NCI-H1105 treated with DMSO at 0.1 percent for 48 hours (cell line): ENCODE measurements around the gene ELP4.
"Not testable (repeated sequence)": the region's sequence is repeated elsewhere in the genome, so short reads cannot be mapped to it uniquely, and the experiment has no call there.

Experiments used
- DNase-seq: peaks from one replicate; lab custom pipeline; 2025; lab: John Stamatoyannopoulos, UW

The ELP4 gene

GRCh38 chr11:31542862-31543261 lies 33.3 kb downstream of the ELP4 start:
- DNase-seq = no peak

- DNase-seq = no peak
These were observed 46.4 kb downstream of the ELP4 start for GRCh38 chr11:31555938-31556337.

GRCh38 chr11:31558001-31558400 lies 48.4 kb downstream of the ELP4 start:
- no peak for DNase-seq

- no peak for DNase-seq
These were observed 51.4 kb downstream of the ELP4 start for GRCh38 chr11:31560842-31561476.

GRCh38 chr11:31564517-31564916 lies 55.0 kb downstream of the ELP4 start:
- not testable (repeated sequence) for DNase-seq

GRCh38 chr11:31574133-31574532 lies 64.6 kb downstream of the ELP4 start:
- not testable (repeated sequence) for DNase-seq

GRCh38 chr11:31575764-31576163 lies 66.2 kb downstream of the ELP4 start:
- DNase-seq = not testable (repeated sequence)

GRCh38 chr11:31579412-31579811 lies 69.8 kb downstream of the ELP4 start:
- DNase-seq = not testable (repeated sequence)

GRCh38 chr11:31582697-31583096 lies 73.1 kb downstream of the ELP4 start:
- DNase-seq = no peak

GRCh38 chr11:31598454-31598853 lies 88.9 kb downstream of the ELP4 start:
- no peak for DNase-seq

GRCh38 chr11:31601635-31602282 lies 92.2 kb downstream of the ELP4 start:
- DNase-seq = no peak

- no peak for DNase-seq
These were observed 97.3 kb downstream of the ELP4 start for GRCh38 chr11:31606893-31607292.

- DNase-seq = no peak
These were observed 98.3 kb downstream of the ELP4 start for GRCh38 chr11:31607914-31608313.

- no peak for DNase-seq
These were observed 99.4 kb downstream of the ELP4 start for GRCh38 chr11:31608995-31609394.

GRCh38 chr11:31610544-31610943 lies 101.0 kb downstream of the ELP4 start:
- DNase-seq = no peak

- DNase-seq = no peak
These were observed 107.7 kb downstream of the ELP4 start for GRCh38 chr11:31617246-31617645.

- DNase-seq = no peak
These were observed 110.4 kb downstream of the ELP4 start for GRCh38 chr11:31619980-31620379.

- no peak for DNase-seq
These were observed 110.9 kb downstream of the ELP4 start for GRCh38 chr11:31620434-31620833.

GRCh38 chr11:31625868-31626267 lies 116.3 kb downstream of the ELP4 start:
- DNase-seq = no peak

- DNase-seq = peak; percentile 91
These were observed 118.5 kb downstream of the ELP4 start for GRCh38 chr11:31628111-31628510.

GRCh38 chr11:31636983-31637382 lies 127.4 kb downstream of the ELP4 start:
- DNase-seq = no peak

GRCh38 chr11:31640611-31641010 lies 131.0 kb downstream of the ELP4 start:
- no peak for DNase-seq

GRCh38 chr11:31641477-31642062 lies 132.0 kb downstream of the ELP4 start:
- peak; percentile 70 for DNase-seq

GRCh38 chr11:31643857-31644256 lies 134.3 kb downstream of the ELP4 start:
- DNase-seq = peak; percentile 30
